ENCODE results near the gene ADAMTSL4. TPM values are rescaled to one million over a fixed set of nuclear protein-coding genes. Genes with fewer than 3 reads are reported as not detected.

Gene ADAMTSL4
- total RNA-seq, 4 donors from 2014 or later, result 5.6 to 30.0 (median 10.7) TPM

DNA sequence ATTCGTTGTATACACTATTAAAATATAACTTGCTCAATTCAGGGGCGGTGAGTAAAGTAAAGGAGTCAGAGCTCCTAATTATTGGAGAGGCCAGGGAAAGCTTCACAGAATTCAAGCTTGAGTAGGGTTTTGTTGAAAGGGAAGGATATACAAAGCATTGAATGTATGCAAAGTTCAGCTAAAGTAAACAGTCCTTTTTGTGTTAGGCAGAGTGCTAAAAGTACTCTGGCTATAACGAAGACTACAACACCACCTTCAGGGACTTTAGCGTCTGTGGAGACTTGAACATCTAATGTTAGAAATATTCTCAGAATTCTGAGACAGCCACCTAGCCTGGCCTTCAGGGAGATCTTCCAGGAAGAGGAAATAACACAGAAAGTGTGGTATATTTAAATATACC lies 32.6 kb upstream of the ADAMTSL4 start:
- Histone ChIP-seq H3K27me3 (no peaks in the 10 kb centered on the region), H3K36me3 (peaks cover 0 to 2% of the 10 kb centered on the region in 2 donors), H3K27ac (peak overlapping the region; percentile 87 to 94 (median 92)), H3K4me3 (peak overlapping the region in 2 of 4 donors; percentile 63 to 71), H3K4me1 (peaks cover 11 to 17% of the 10 kb centered on the region in 2 donors), H3K9me3 (no peaks in the 10 kb centered on the region)
- TF ChIP-seq CTCF (IDR thresholded peaks at IDR 0.05 in 4 of 5, conservative IDR thresholded peaks at IDR 0.05 in 1 of 5) (no peak), POLR2A (IDR thresholded peaks at IDR 0.05) (no peak)
- DNase-seq, result no peak
- intact Hi-C loops (cut with DNase I; ENCODE audit: low total_unique reads) (loop anchor here (10.0 kb wide), 1 partner anchor 152 kb away; the partner anchor contains the start of gene RPRD2), in situ Hi-C loops (cut with MboI; ENCODE audit: low sequenced_read_pairs in 4 of 4) (no loop called here)
- no peak for ATAC-seq

DNA sequence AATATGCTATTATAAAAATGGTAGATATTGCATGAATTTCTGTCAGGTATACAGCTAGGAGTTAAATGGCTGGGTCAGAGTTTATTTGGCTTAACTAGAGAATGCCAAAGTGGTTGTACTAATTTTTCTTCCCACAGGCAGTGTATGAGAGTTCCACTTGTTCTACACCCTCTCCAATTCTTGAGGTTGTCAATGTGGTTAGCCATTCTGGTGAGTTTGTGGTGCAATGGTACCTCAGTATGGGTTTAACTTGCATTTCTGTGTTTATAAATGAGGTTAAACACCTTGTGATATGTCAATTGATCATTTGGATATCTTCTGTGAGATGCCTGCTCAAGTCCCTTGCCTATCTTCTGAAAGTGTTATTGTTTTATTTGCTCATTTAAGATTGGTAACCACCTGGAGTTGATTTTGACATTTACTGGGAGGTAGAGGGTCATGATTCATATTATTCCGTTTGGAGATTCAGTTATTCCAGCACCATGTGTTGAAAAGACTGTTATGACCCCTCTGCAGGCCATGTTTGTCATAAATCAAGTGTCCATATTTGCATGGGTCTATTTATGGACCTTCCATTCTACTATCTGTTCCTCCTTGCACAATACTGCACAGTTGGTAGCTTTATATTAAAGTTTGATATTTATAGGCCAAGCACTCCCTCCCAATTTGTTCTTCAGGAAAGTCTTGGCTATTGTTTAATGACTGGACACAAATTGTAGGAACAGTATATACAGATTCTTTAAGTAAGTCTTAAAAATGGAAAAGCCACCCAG lies 27.8 kb upstream of the ADAMTSL4 start:
- H3K27me3 ChIP-seq, result no peaks in the 10 kb centered on the region
- no peak for DNase-seq
- peak overlapping the region; percentile 39 to 56 (median 52) for H3K27ac ChIP-seq
- peak in 1 of 2 donors; percentile 66 for ATAC-seq
- no peak for TF ChIP-seq POLR2A (IDR thresholded peaks at IDR 0.05)
- TF ChIP-seq CTCF (IDR thresholded peaks at IDR 0.05 in 4 of 5, conservative IDR thresholded peaks at IDR 0.05 in 1 of 5), result no peak
- intact Hi-C loops (cut with DNase I; ENCODE audit: low total_unique reads), result no loop called here
- H3K4me3 ChIP-seq, result no peak overlapping the region
- no peaks in the 10 kb centered on the region for H3K36me3 ChIP-seq
- in situ Hi-C loops (cut with MboI; ENCODE audit: low sequenced_read_pairs in 4 of 4), result no loop called here
- H3K4me1 ChIP-seq, result peaks cover 12 to 13% of the 10 kb centered on the region in 2 donors
- H3K9me3 ChIP-seq, result no peaks in the 10 kb centered on the region

- no peak overlapping the region for H3K4me3 ChIP-seq
- no peak overlapping the region for H3K27ac ChIP-seq
- no peaks in the 10 kb centered on the region for H3K36me3 ChIP-seq
- intact Hi-C loops (cut with DNase I; ENCODE audit: low total_unique reads) (no loop called here), in situ Hi-C loops (cut with MboI; ENCODE audit: low sequenced_read_pairs in 4 of 4) (no loop called here)
- DNase-seq (no peak), ATAC-seq (no peak)
- H3K9me3 ChIP-seq, result no peaks in the 10 kb centered on the region
- TF ChIP-seq POLR2A (IDR thresholded peaks at IDR 0.05) (no peak), CTCF (IDR thresholded peaks at IDR 0.05 in 4 of 5, conservative IDR thresholded peaks at IDR 0.05 in 1 of 5) (no peak)
- H3K4me1 ChIP-seq, result peaks cover 12 to 13% of the 10 kb centered on the region in 2 donors
- no peaks in the 10 kb centered on the region for H3K27me3 ChIP-seq
These were observed 23.9 kb upstream of the ADAMTSL4 start for GRCh38 chr1:150525348-150525747.

DNA sequence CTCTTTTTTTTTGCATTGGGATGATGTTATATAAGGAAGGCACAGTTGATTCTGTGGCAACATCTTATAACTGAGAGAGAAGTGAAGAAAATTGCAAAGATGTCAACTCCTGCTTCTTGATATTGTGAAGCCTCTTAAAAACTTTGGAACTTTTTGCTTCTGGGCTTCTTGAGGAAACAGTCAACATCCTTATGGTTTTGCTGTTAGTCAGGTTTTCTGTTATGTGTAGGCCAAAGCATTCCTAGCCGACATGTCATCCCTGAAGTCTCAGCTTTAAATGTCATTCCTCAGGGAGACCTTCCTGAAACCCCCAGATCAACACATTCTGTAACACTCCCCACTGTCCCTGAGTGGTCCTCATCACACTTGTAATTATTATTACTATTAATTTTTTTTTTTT lies 21.0 kb upstream of the ADAMTSL4 start:
- no peak overlapping the region for H3K4me3 ChIP-seq
- ATAC-seq (no peak), DNase-seq (no peak)
- no peaks in the 10 kb centered on the region for H3K36me3 ChIP-seq
- no peak overlapping the region for H3K27ac ChIP-seq
- H3K27me3 ChIP-seq, result no peaks in the 10 kb centered on the region
- TF ChIP-seq POLR2A (IDR thresholded peaks at IDR 0.05), result no peak
- no peak for TF ChIP-seq CTCF (IDR thresholded peaks at IDR 0.05 in 4 of 5, conservative IDR thresholded peaks at IDR 0.05 in 1 of 5)
- intact Hi-C loops (cut with DNase I; ENCODE audit: low total_unique reads) (no loop called here), in situ Hi-C loops (cut with MboI; ENCODE audit: low sequenced_read_pairs in 4 of 4) (no loop called here)
- no peaks in the 10 kb centered on the region for H3K9me3 ChIP-seq
- H3K4me1 ChIP-seq, result peaks cover 9 to 12% of the 10 kb centered on the region in 2 donors

Data from gastrocnemius medialis (tissue), 4 donors.